GM12891 (cell line): Measurements from ENCODE around the gene VWA5B2.

Experiments used
- POLR2A ChIP-seq: IDR thresholded peaks from 2 replicates; pipeline ENCODE4 v1.6.1; 2011; ENCODE audit warnings: low read depth, low read length, control low read depth
- POLR2AphosphoS5 ChIP-seq: IDR thresholded peaks from 2 replicates; pipeline ENCODE4 v1.6.1; 2011; ENCODE audit warnings: low read depth, low read length, control low read depth
- POU2F2 ChIP-seq: IDR thresholded peaks from 2 replicates; pipeline ENCODE4 v1.6.1; 2011; ENCODE audit warnings: low read depth, mild to moderate bottlenecking, control low read depth, low read length, moderate library complexity
- SPI1 ChIP-seq: IDR thresholded peaks from 2 replicates; pipeline ENCODE4 v1.6.1; 2011; ENCODE audit warnings: low read depth, low read length, control low read depth
- TAF1 ChIP-seq: IDR thresholded peaks from 2 replicates; pipeline ENCODE4 v1.6.1; 2011; ENCODE audit warnings: low read depth, low read length, control low read depth

DNA sequence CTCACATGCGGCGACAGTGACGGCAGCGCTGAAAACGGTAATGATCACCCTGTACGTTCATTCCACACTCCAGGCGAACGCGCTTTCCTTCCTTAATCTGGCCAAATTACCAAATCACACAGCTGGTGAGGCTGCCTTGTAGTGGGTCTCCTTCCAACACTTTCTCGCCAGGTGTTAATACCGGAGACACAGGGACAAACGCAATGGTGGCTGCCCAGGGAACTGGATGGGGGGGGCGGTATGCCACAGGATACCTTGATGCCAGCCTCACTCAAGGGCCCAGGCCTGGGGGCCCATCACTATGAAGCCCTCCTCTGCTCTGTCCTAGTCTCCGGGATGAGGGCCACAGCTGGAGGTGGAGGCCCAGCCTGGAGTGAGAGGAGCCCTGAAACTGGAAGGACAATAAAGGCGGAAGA, 33.4 kb downstream of the VWA5B2 start:
- TF ChIP-seq POLR2AphosphoS5 (no peak), TAF1 (no peak), POLR2A (no peak), SPI1 (no peak), POU2F2 (no peak)
